ENCODE measurements around the gene PNMT. TPM values are rescaled to one million over a fixed set of nuclear protein-coding genes. Genes with fewer than 3 reads are reported as not detected.

The PNMT gene
- total RNA-seq, 1 donor from 2014 or later: 3.3 TPM

- H3K9me3 Mint-ChIP-seq: no peaks in the 10 kb centered on the region
- no peaks in the 10 kb centered on the region for H3K36me3 Mint-ChIP-seq
- H3K27me3 Mint-ChIP-seq: peaks cover 4% of the 10 kb centered on the region
- no peak for TF ChIP-seq CTCF (conservative IDR thresholded peaks at IDR 0.05)
- H3K4me3 Mint-ChIP-seq: no peak overlapping the region
- H3K4me1 Mint-ChIP-seq (ENCODE audit: unreplicated experiment): peaks cover 4% of the 10 kb centered on the region
- no peak overlapping the region for H3K27ac Mint-ChIP-seq
- no peak for DNase-seq (ENCODE audit: extremely low spot score, unreplicated experiment)
These were observed 4.9 kb upstream of the PNMT start for GRCh38 chr17:39663340-39663687.

- peaks cover 10% of the 10 kb centered on the region for H3K4me1 Mint-ChIP-seq (ENCODE audit: unreplicated experiment)
- peak overlapping the region; percentile 54 for H3K4me3 Mint-ChIP-seq
- peak overlapping the region; percentile 34 for H3K27ac Mint-ChIP-seq
- peaks cover 10% of the 10 kb centered on the region for H3K27me3 Mint-ChIP-seq
- no peaks in the 10 kb centered on the region for H3K36me3 Mint-ChIP-seq
- TF ChIP-seq CTCF (conservative IDR thresholded peaks at IDR 0.05): no peak
- no peak for DNase-seq (ENCODE audit: extremely low spot score, unreplicated experiment)
- no peaks in the 10 kb centered on the region for H3K9me3 Mint-ChIP-seq
These were observed 4.3 kb upstream of the PNMT start for GRCh38 chr17:39663688-39664580.

GRCh38 chr17:39664581-39665561 lies 3.4 kb upstream of the PNMT start, which contains the start of gene TCAP:
TSS of gene TCAP (plus strand) at chr17:39665349. CDS start at chr17:39665360, 11 bp downstream.
- no peak for TF ChIP-seq CTCF (conservative IDR thresholded peaks at IDR 0.05)
- peaks cover 10% of the 10 kb centered on the region for H3K27me3 Mint-ChIP-seq
- H3K4me3 Mint-ChIP-seq: peak within 1 kb of the TSS; percentile 54
- peak within 1 kb of the TSS; percentile 36 for H3K27ac Mint-ChIP-seq
- DNase-seq (ENCODE audit: extremely low spot score, unreplicated experiment): no peak
- H3K9me3 Mint-ChIP-seq: no peaks in the 10 kb centered on the region
- peaks cover 10% of the 10 kb centered on the region for H3K4me1 Mint-ChIP-seq (ENCODE audit: unreplicated experiment)
- no peaks in the 10 kb centered on the region for H3K36me3 Mint-ChIP-seq

GRCh38 chr17:39665642-39666224 lies 2.5 kb upstream of the PNMT start:
- peaks cover 10% of the 10 kb centered on the region for H3K27me3 Mint-ChIP-seq
- H3K27ac Mint-ChIP-seq: peak overlapping the region; percentile 36
- no peaks in the 10 kb centered on the region for H3K9me3 Mint-ChIP-seq
- DNase-seq (ENCODE audit: extremely low spot score, unreplicated experiment): no peak
- H3K4me1 Mint-ChIP-seq (ENCODE audit: unreplicated experiment): peaks cover 10% of the 10 kb centered on the region
- H3K36me3 Mint-ChIP-seq: no peaks in the 10 kb centered on the region
- TF ChIP-seq CTCF (conservative IDR thresholded peaks at IDR 0.05): peak; percentile 31
- no peak overlapping the region for H3K4me3 Mint-ChIP-seq

- no peak for TF ChIP-seq CTCF (conservative IDR thresholded peaks at IDR 0.05)
- no peak overlapping the region for H3K4me3 Mint-ChIP-seq
- no peak overlapping the region for H3K27ac Mint-ChIP-seq
- peaks cover 10% of the 10 kb centered on the region for H3K27me3 Mint-ChIP-seq
- H3K9me3 Mint-ChIP-seq: no peaks in the 10 kb centered on the region
- DNase-seq (ENCODE audit: extremely low spot score, unreplicated experiment): no peak
- H3K4me1 Mint-ChIP-seq (ENCODE audit: unreplicated experiment): peaks cover 10% of the 10 kb centered on the region
- no peaks in the 10 kb centered on the region for H3K36me3 Mint-ChIP-seq
These were observed 2.0 kb upstream of the PNMT start for GRCh38 chr17:39666231-39666600.
